ENCODE data around the gene SEM1.
"Not testable (repeated sequence)": the region's sequence is repeated elsewhere in the genome, so short reads cannot be mapped to it uniquely, and the experiment has no call there.

The SEM1 gene

DNA sequence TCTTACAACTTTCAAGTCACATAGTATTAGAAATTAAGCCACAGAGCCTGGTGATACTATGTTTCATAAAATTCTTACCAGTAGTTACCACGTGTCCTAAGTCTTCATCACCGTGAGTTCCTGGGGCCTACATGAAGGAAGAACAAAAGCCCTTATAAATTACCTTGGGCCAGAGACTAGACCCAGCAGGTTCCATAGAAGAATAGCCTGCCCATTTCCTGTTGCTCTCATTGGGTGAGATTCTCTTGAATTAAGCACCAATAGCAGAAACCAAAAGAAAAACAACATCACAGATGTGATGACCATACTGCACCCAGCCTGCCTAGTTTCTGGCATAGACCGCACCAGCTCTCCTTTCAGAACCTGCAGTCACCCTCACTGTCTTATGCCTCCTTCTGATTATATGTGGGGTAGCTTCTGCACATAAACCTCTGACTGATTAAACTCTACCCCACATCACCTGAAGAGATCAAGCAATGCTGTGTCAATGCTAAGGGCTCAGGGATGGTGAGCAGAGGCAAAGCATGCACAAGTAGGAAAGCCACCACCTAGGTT is 18.0 kb upstream of the SEM1 start:
- H3K4me3 ChIP-seq (ENCODE audit: low read depth, low read length): no peak overlapping the region
- DNase-seq (ENCODE audit: low read depth): no peak
- TF ChIP-seq POLR2A (IDR thresholded peaks at IDR 0.05; ENCODE audit: extremely low read depth, insufficient read length) (no peak), MYC (IDR thresholded peaks at IDR 0.05; ENCODE audit: low read depth, low read length) (no peak)

DNA sequence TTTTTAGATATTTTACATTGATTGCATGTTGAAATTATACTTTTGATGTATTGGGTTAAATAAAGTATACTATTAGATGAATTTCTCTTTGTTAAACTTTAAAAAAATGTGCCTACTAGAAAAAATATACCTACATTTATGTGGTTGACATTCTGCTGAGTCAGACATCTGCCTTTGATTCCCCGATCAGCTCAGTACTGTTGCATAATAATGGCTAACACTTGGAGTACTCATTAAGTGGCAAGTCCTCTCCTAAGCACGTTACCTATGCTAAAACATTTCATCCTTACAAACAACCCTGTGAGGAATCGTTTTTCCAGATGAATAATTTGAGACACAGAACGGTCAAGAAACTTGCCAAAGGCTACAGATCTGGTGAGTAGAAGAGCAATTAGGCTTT is 14.0 kb upstream of the SEM1 start:
- DNase-seq (ENCODE audit: low read depth): no peak
- H3K4me3 ChIP-seq (ENCODE audit: low read depth, low read length): no peak overlapping the region
- no peak for TF ChIP-seq POLR2A (IDR thresholded peaks at IDR 0.05; ENCODE audit: extremely low read depth, insufficient read length)
- TF ChIP-seq, protein P1, sequence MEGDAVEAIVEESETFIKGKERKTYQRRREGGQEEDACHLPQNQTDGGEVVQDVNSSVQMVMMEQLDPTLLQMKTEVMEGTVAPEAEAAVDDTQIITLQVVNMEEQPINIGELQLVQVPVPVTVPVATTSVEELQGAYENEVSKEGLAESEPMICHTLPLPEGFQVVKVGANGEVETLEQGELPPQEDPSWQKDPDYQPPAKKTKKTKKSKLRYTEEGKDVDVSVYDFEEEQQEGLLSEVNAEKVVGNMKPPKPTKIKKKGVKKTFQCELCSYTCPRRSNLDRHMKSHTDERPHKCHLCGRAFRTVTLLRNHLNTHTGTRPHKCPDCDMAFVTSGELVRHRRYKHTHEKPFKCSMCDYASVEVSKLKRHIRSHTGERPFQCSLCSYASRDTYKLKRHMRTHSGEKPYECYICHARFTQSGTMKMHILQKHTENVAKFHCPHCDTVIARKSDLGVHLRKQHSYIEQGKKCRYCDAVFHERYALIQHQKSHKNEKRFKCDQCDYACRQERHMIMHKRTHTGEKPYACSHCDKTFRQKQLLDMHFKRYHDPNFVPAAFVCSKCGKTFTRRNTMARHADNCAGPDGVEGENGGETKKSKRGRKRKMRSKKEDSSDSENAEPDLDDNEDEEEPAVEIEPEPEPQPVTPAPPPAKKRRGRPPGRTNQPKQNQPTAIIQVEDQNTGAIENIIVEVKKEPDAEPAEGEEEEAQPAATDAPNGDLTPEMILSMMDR (IDR thresholded peaks at IDR 0.05; ENCODE audit: low read depth, low read length): no peak
- no peak for TF ChIP-seq MYC (IDR thresholded peaks at IDR 0.05; ENCODE audit: low read depth, low read length)

DNA sequence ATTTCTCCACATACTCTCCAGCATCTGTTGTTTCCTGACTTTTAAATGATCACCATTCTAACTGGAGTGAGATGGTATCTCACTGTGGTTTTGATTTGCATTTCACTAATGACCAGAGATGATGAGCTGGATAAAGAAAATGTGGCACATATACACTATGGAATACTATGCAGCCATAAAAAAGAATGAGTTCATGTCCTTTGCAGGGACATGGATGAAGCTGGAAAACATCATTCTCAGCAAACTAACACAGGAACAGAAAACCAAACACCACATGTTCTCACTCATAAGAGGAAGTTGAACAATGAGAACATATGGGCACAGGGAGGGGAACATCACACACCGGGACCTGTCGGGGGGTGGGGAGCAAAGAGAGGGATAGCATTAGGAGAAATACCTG is 13.3 kb upstream of the SEM1 start:
- not testable (repeated sequence) for DNase-seq (ENCODE audit: low read depth); H3K4me3 ChIP-seq (ENCODE audit: low read depth, low read length)

DNA sequence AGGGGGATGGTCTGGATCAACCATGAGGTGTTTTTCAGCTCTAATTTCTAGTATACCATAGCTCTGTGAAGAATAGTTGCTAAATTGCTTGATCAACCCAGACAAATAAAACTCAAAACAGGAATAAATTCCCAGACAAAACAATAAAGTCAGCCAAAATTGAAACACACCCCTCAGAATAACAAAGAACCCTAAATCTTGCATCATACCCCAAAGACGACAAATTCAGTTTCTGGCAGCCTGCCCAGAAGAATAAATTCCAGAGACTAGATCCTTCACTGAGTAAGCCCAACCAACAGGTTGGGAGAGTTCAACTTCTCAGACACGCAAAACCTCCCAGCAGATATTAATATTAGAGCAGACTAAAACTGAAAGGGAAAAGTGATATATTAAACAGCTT is 11.2 kb upstream of the SEM1 start:
- TF ChIP-seq POLR2A (IDR thresholded peaks at IDR 0.05; ENCODE audit: extremely low read depth, insufficient read length) (no peak), MYC (IDR thresholded peaks at IDR 0.05; ENCODE audit: low read depth, low read length) (no peak)
- TF ChIP-seq, protein P2, sequence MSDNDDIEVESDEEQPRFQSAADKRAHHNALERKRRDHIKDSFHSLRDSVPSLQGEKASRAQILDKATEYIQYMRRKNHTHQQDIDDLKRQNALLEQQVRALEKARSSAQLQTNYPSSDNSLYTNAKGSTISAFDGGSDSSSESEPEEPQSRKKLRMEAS (IDR thresholded peaks at IDR 0.05; ENCODE audit: low read depth, low read length): no peak
- TF ChIP-seq, protein P1 (IDR thresholded peaks at IDR 0.05; ENCODE audit: low read depth, low read length): no peak
- DNase-seq (ENCODE audit: low read depth): no peak

DNA sequence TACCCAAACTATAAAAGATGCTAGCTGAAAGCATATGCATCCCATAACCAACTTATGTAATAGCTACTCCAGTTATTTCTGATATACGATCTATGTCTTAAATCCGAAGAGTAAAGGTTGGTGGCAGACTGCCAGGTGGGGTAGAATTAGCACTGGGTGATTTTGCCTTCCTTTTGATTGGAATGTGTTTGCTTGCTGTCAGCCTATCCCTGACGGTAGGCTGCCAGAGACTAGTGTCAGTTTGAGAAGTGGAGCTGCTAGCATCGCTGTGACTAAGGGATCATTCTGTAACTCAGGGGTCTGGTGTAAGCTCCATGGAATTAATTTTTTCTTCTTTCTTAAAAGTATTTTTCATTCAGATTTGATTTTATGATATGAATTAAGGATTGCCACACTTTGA is 9.5 kb upstream of the SEM1 start:
- no peak for TF ChIP-seq POLR2A (IDR thresholded peaks at IDR 0.05; ENCODE audit: extremely low read depth, insufficient read length)
- no peak overlapping the region for H3K4me3 ChIP-seq (ENCODE audit: low read depth, low read length)
- no peak for DNase-seq (ENCODE audit: low read depth)

More for the DNA sequence above, 11.2 kb upstream of the SEM1 start:
- H3K4me3 ChIP-seq (ENCODE audit: low read depth, low read length): no peak overlapping the region

DNA sequence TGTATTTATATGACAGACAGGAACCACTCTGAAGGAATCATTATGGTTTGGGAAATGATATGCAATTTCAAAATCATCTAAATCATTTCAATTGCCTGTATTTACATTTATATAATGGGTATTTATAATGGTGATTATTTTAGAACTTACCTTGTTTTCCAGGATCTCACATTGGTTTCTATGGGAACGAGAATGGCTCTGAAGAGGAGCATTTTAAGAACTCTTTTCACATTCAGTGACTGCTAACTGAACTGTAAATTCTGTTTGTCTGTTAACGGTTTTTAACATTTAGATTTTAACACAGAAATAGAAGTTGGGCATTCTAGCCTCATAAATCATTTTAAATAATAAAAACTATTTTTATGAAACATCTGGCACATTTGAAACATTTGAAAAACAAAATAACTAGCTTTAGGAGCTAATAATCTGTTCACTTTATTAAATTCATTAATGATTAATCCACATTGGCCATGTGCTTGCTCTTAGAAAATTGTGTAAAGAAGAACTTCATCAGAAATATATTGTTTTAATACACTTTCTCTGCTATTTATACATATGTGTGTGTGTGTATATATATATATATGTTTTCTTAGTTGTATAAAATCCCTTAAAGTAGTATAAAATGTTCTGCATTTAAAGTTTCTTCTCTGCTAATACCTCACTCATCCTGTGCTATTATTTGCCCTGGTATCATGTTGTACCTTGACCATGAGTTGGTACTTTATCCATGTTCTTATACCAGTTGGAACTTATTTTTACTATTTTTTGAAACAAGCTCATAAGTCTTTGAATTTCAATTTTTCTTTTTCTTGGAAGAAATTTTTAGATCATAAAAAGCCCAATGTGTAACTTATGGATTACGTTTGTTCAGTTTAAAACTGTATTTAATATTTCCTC is 8.7 kb upstream of the SEM1 start:
- no peak overlapping the region for H3K4me3 ChIP-seq (ENCODE audit: low read depth, low read length)
- DNase-seq (ENCODE audit: low read depth): no peak
- TF ChIP-seq POLR2A (IDR thresholded peaks at IDR 0.05; ENCODE audit: extremely low read depth, insufficient read length) (no peak), MYC (IDR thresholded peaks at IDR 0.05; ENCODE audit: low read depth, low read length) (no peak)
- TF ChIP-seq, protein P2 (IDR thresholded peaks at IDR 0.05; ENCODE audit: low read depth, low read length): no peak
- TF ChIP-seq, protein P1 (IDR thresholded peaks at IDR 0.05; ENCODE audit: low read depth, low read length): no peak

DNA sequence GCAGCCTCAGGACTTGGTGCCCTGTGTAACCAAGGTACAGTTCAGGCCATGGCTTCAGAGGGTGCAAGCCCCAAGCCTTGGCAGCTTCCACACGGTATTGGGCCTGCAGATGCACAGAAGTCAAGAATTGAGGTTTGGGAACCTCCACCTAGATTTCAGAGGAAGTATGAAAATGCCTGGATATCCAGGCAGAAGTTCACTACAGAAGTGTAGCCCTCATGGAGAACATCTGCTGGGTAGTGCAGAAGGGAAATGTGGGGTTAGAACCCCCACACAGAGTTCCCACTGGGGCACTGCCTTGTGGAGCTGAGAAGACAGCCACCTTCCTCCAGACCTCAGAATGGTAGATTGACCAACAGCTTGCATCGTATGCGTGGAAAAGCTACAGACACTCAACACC is 3.4 kb upstream of the SEM1 start:
- TF ChIP-seq POLR2A (IDR thresholded peaks at IDR 0.05; ENCODE audit: extremely low read depth, insufficient read length) (no peak), MYC (IDR thresholded peaks at IDR 0.05; ENCODE audit: low read depth, low read length) (no peak)
- TF ChIP-seq, protein P2 (IDR thresholded peaks at IDR 0.05; ENCODE audit: low read depth, low read length): no peak
- TF ChIP-seq, protein P1 (IDR thresholded peaks at IDR 0.05; ENCODE audit: low read depth, low read length): no peak
- H3K4me3 ChIP-seq (ENCODE audit: low read depth, low read length): no peak overlapping the region
- no peak for DNase-seq (ENCODE audit: low read depth)
